ENCODE measurements around the gene DENND6B. TPM values are rescaled to one million over a fixed set of nuclear protein-coding genes. Genes with fewer than 3 reads are reported as not detected.

DENND6B gene
- total and polyA plus RNA-seq, 2 donors (not counting 3 experiments of a cell fraction or from before 2014, with no cell fraction given), result 4.1 to 5.9 TPM

DNA sequence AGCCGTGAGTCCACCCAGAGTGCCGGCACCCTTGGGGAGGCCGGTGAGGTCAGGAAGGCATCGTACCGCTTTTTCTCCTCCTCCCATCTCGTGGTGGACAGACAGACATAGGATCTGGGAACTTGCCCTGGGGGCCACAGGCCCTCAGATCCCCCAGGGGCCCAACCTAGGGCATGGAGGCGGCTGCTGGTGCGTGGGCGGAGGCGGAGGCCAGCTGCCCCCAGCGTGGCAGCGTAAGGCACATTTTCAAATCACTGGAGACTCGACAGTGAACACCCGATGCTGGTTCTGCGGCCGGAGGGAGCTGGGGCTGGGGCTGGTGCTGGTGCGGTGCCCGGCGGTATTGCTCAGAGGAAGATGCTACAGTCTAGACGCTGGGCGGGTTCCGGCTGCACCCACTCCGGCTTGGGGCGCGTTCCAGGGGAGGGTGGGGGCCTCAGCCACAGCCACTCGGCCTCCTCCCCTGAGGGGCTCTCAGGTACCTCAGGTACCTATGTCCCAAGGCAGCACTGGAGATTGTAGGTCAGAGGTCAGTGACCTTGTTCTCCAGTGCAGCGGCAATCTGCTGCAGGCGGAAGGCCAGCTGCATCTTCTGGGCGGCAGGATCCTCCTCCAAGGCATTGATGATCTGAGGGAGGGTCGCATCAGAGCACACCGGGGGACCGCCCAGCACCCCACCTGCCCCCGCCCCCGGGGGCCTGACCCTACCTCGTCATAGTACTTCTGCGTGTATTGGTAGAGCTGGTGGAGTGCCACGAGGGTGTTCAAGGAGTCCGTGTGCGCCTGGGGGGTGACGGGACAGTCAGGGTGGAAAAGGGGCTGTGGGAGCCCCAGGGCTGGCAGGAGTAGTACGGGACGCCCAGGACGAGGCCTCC is 51.4 kb downstream of the DENND6B start:
- H4K20me1 ChIP-seq (replicated peaks; ENCODE audit: control insufficient read depth, extremely low read depth, insufficient read depth, low read length), result no peaks in the 10 kb centered on the region
- H3K9me3 ChIP-seq (replicated peaks; ENCODE audit: control insufficient read depth, insufficient read depth, low read length), result no peaks in the 10 kb centered on the region
- TSS peak; percentile 81 for BruUV-seq (replicated peaks)
- no peak overlapping the region for H3K4me2 ChIP-seq (ENCODE audit: insufficient read depth, low read length)
- ChIA-PET POLR2A (no interaction called here), CTCF (interaction anchor here (0.9 to 3.1 kb wide), 5 partner anchors 18 to 66 kb away, joined by 4 to 36 read pairs (median 20); partner anchors contain the start of genes DENND6B and PLXNB2)
- dilution Hi-C loops (cut with MboI; ENCODE audit: extremely low pct_ligation_motif_present, low sequenced_read_pairs), result no loop called here
- H3K27me3 ChIP-seq (ENCODE audit: control insufficient read depth in 2 of 2, insufficient read depth in 2 of 2, low read length in 2 of 2), result no peaks in the 10 kb centered on the region
- H3K9me1 ChIP-seq (replicated peaks; ENCODE audit: control insufficient read depth, extremely low read depth, insufficient read depth, low read length), result no peaks in the 10 kb centered on the region
- no peak overlapping the region for H3K27ac ChIP-seq (ENCODE audit: insufficient read depth, low read depth, low read length)
- H2AFZ ChIP-seq (ENCODE audit: low read depth, low read length), result no peak overlapping the region
- no peak for DNase-seq (ENCODE audit: low read depth, low spot score)
- intact Hi-C loops (cut with micrococcal nuclease), result loop anchor here (1.0 kb wide), 1 partner anchor 52 kb away; the partner anchor contains the start of gene DENND6B
- peaks cover 12% of the 10 kb centered on the region for H3K4me1 ChIP-seq (ENCODE audit: control insufficient read depth, extremely low read depth, insufficient read depth, low read length)
- H3K4me3 ChIP-seq (replicated peaks in 1 of 3; ENCODE audit: insufficient read depth in 1 of 3, low read depth in 1 of 3, low read length in 3 of 3), result no peak overlapping the region
- no peaks in the 10 kb centered on the region for H3K79me2 ChIP-seq (ENCODE audit: control insufficient read depth, insufficient read depth, low read length)
- TF ChIP-seq JUN (IDR thresholded peaks at IDR 0.05; ENCODE audit: borderline replicate concordance, insufficient read depth, insufficient read length, low read depth) (no peak), POLR2AphosphoS5 (IDR thresholded peaks at IDR 0.05; ENCODE audit: insufficient read depth, low read depth, low read length) (no peak), MYC (IDR thresholded peaks at IDR 0.05; ENCODE audit: low read depth, low read length) (no peak), EZH2 (IDR thresholded peaks at IDR 0.05; ENCODE audit: borderline replicate concordance, low read depth, low read length, severe bottlenecking) (no peak), POLR2A (IDR thresholded peaks at IDR 0.05; ENCODE audit: low read depth, low read length) (no peak), GATA2 (IDR thresholded peaks at IDR 0.05; ENCODE audit: insufficient read depth, insufficient read length, low read depth, low read length) (no peak), FOS (IDR thresholded peaks at IDR 0.05; ENCODE audit: borderline replicate concordance, insufficient read depth, low read length) (no peak)
- TF ChIP-seq, protein P1, sequence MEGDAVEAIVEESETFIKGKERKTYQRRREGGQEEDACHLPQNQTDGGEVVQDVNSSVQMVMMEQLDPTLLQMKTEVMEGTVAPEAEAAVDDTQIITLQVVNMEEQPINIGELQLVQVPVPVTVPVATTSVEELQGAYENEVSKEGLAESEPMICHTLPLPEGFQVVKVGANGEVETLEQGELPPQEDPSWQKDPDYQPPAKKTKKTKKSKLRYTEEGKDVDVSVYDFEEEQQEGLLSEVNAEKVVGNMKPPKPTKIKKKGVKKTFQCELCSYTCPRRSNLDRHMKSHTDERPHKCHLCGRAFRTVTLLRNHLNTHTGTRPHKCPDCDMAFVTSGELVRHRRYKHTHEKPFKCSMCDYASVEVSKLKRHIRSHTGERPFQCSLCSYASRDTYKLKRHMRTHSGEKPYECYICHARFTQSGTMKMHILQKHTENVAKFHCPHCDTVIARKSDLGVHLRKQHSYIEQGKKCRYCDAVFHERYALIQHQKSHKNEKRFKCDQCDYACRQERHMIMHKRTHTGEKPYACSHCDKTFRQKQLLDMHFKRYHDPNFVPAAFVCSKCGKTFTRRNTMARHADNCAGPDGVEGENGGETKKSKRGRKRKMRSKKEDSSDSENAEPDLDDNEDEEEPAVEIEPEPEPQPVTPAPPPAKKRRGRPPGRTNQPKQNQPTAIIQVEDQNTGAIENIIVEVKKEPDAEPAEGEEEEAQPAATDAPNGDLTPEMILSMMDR (IDR thresholded peaks at IDR 0.05; ENCODE audit: extremely low read depth in 1 of 2, insufficient read depth in 1 of 2, low read depth in 1 of 2, low read length in 2 of 2), result no peak
- TF ChIP-seq, protein P2, sequence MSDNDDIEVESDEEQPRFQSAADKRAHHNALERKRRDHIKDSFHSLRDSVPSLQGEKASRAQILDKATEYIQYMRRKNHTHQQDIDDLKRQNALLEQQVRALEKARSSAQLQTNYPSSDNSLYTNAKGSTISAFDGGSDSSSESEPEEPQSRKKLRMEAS (IDR thresholded peaks at IDR 0.05; ENCODE audit: insufficient read depth, insufficient read length), result no peak
- peaks cover 21 to 45% of the 10 kb centered on the region in 2 experiments for H3K36me3 ChIP-seq (ENCODE audit: control insufficient read depth in 2 of 2, extremely low read depth in 1 of 2, insufficient read depth in 2 of 2, low read length in 2 of 2)
- H3K9ac ChIP-seq (replicated peaks; ENCODE audit: extremely low read depth, insufficient read depth, low read length), result no peak overlapping the region
- FAIRE-seq, result no peak

All from endothelial cell of umbilical vein (primary cell).